Stomach (tissue), 19 donors: Measurements from ENCODE around the gene OR4N5. TPM values are rescaled to one million over a fixed set of nuclear protein-coding genes. Genes with fewer than 3 reads are reported as not detected.
"Not testable (repeated sequence)": the region's sequence is repeated elsewhere in the genome, so short reads cannot be mapped to it uniquely, and the experiment has no call there.

ENCODE experiments used
- DNase-seq, 2 donors: peaks; one replicate each; pipeline versions ENCODE4 v3.0.0 to v3.0.0-alpha.2; 2013 to 2019
- H3K27ac ChIP-seq, 5 donors: fragments of 200-600 bp in 4 of 5; sonication (generic) in 4 of 5; one replicate each; pipeline ENCODE4 v1.5.1; 2013 to 2019; ENCODE audit warnings: mild to moderate bottlenecking in 1 of 5, moderate library complexity in 1 of 5
- H3K27me3 ChIP-seq, 3 donors: fragments of 200-600 bp; sonication (generic); one replicate each; pipeline ENCODE4 v1.5.1; 2017 to 2019; ENCODE audit warnings: mixed run types in 1 of 3
- H3K36me3 ChIP-seq, 4 donors: fragments of 200-600 bp; sonication (generic); 1 replicate in 3 of 4; 2 replicates in 1 of 4; pipeline ENCODE4 v1.5.1; 2016 to 2019
- H3K4me1 ChIP-seq, 4 donors: fragments of 200-600 bp; sonication (generic); one replicate each; pipeline ENCODE4 v1.5.1; 2016 to 2019
- H3K4me3 ChIP-seq, 4 donors: fragments of 200-600 bp; sonication (generic) in 3 of 4; one replicate each; pipeline ENCODE4 v1.5.1; 2016 to 2019; ENCODE audit warnings: mild to moderate bottlenecking in 1 of 4
- H3K9me3 ChIP-seq, 4 donors: fragments of 200-600 bp; sonication (generic); one replicate each; pipeline ENCODE4 v1.5.1; 2016 to 2019
- CTCF ChIP-seq, 7 experiments: fragments of 450-650 bp in 4 of 7; fragments of 200-600 bp in 3 of 7; sonication (generic) in 3 of 7; IDR thresholded peaks; one replicate each; pipeline ENCODE4 v1.5.1; 2016 to 2019; ENCODE audit warnings: antibody characterized with exemption in 7 of 7, control low read depth in 2 of 7, mild to moderate bottlenecking in 1 of 7
- EP300 ChIP-seq: sonication (generic); formaldehyde crosslinking; IDR thresholded peaks from one replicate; pipeline ENCODE4 v1.6.1; 2017; ENCODE audit warnings: antibody characterized with exemption
- POLR2A ChIP-seq, 4 donors: fragments of 450-650 bp; IDR thresholded peaks; one replicate each; pipeline ENCODE4 v1.6.1; 2016; ENCODE audit warnings: antibody characterized with exemption in 4 of 4, control low read depth in 2 of 4, mild to moderate bottlenecking in 1 of 4, moderate library complexity in 1 of 4
- POLR2AphosphoS5 ChIP-seq, 3 donors: sonication (generic); formaldehyde crosslinking; IDR thresholded peaks; one replicate each; pipeline ENCODE4 v1.6.1; 2016; ENCODE audit warnings: antibody characterized with exemption in 3 of 3
- WGBS, 5 donors: extraction: QIAGEN DNeasy Blood & Tissue Kit in 3 of 5; methylation state at CpG; one replicate each; pipeline versions ENCODE4 v1.1.5 to v1.1.7; 2013 to 2018; 5-methylcytosine and 5-hydroxymethylcytosine counted together
- intact Hi-C: fragments of 100-400 bp; cut with DNase I; formaldehyde crosslinking; loops from one replicate; pipeline ENCODE4 v1.15.1; 2023; ENCODE audit warnings: low total_unique reads
- long read RNA-seq, 10 donors: transcript quantifications; one replicate each; lab custom pipeline, GENCODE V29; 2026
- polyA plus RNA-seq, 3 donors: library from polyadenylated mRNA; stranded (reverse); fragments of 200-250 nt; gene quantifications; one replicate each; pipeline ENCODE4 v1.2.3, GENCODE V29; 2013
- total RNA-seq, 5 donors: library from RNA; depleted of rRNA; stranded (reverse); fragments of >200 nt; gene quantifications; one replicate each; pipeline versions ENCODE4 v1.1.0 to v1.2.3, GENCODE V29; 2014 to 2016
- donor health status: healthy with polysubstance abuse.
- donor health status: Bipolar disorder and iron deficiency.
- donor health status: healthy.

Gene OR4N5
- not detected for total RNA-seq
- not detected for polyA plus RNA-seq
- long read RNA-seq, donor 1, result 0 reads
- long read RNA-seq, donor 2, result 0 reads
- long read RNA-seq, donor 3, result 0 reads
- long read RNA-seq, donor 4, result 0 reads
- long read RNA-seq, donor 5, result 0 reads
- long read RNA-seq, donor 6, result 0 reads
- long read RNA-seq, donor 7, result 0 reads
- long read RNA-seq, donor 8, result 0 reads
- long read RNA-seq, donor 9, result 0 reads
- long read RNA-seq, donor 10, result 0 reads

DNA sequence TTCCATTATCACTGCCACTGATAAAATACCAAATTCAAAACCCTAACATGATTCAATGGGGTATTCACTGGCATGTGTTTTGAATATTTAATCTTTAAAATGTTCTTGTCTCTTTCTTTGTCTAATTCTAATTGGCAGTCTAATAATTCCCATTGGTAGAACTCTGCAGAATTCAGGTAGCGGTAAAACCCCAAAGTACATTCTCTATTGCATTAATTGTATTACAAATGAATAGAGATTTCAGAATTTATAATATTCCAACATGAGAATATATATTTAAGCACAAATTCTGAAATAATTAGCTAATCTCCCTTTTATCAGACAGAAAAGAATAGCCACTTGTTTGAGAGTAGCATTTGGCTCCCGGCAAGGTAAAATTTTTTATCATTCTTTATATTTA lies at the start of gene OR4N5:
TSS of gene OR4N5 (plus strand) at position 301 of the 400 bp plus-strand sequence. CDS start 4,916 bp downstream, outside the sequence.
- H3K9me3 ChIP-seq, result no peaks in the 10 kb centered on the region
- 72 to 85% (median 78%) methylated on average over 2 of the region's 2 CpGs for WGBS, 5 donors
- H3K36me3 ChIP-seq, result no peaks in the 10 kb centered on the region
- DNase-seq, result no peak
- no peak within 1 kb of the TSS for H3K4me3 ChIP-seq
- no peaks in the 10 kb centered on the region for H3K4me1 ChIP-seq
- no peak for TF ChIP-seq EP300
- no peak for TF ChIP-seq CTCF (IDR thresholded peaks at IDR 0.05)
- no peak for TF ChIP-seq POLR2AphosphoS5 (IDR thresholded peaks at IDR 0.05)
- TF ChIP-seq POLR2A (IDR thresholded peaks at IDR 0.05), result no peak
- H3K27me3 ChIP-seq, result no peaks in the 10 kb centered on the region
- intact Hi-C loops, result no loop called here
- no peak within 1 kb of the TSS for H3K27ac ChIP-seq

- Histone ChIP-seq H3K4me3 (no peak overlapping the region), H3K4me1 (no peaks in the 10 kb centered on the region), H3K36me3 (no peaks in the 10 kb centered on the region), H3K27me3 (no peaks in the 10 kb centered on the region), H3K9me3 (no peaks in the 10 kb centered on the region), H3K27ac (no peak overlapping the region)
- 21 to 46% (median 39%) methylated on average over 4 of the region's 4 CpGs for WGBS, 5 donors
- no peak for TF ChIP-seq POLR2AphosphoS5 (IDR thresholded peaks at IDR 0.05)
- DNase-seq, result no peak
- intact Hi-C loops, result no loop called here
Measured at GRCh38 chr14:20092050-20092449, 46.6 kb upstream of the OR4N5 start.

GRCh38 chr14:20093442-20093841 lies 45.2 kb upstream of the OR4N5 start:
- Histone ChIP-seq H3K4me1 (no peaks in the 10 kb centered on the region), H3K4me3 (no peak overlapping the region), H3K36me3 (no peaks in the 10 kb centered on the region), H3K27me3 (no peaks in the 10 kb centered on the region), H3K9me3 (no peaks in the 10 kb centered on the region), H3K27ac (no peak overlapping the region)
- 24 to 35% (median 32%) methylated on average over 4 of the region's 4 CpGs for WGBS, 5 donors
- intact Hi-C loops, result no loop called here
- TF ChIP-seq POLR2AphosphoS5 (IDR thresholded peaks at IDR 0.05) (no peak), POLR2A (IDR thresholded peaks at IDR 0.05) (no peak), EP300 (no peak)
- no peak for DNase-seq

- H3K27me3 ChIP-seq, H3K36me3 ChIP-seq, DNase-seq, H3K27ac ChIP-seq, H3K4me3 ChIP-seq, H3K4me1 ChIP-seq, intact Hi-C loops: not testable (repeated sequence)
- peaks cover 0 to 17% (median 7%) of the 10 kb centered on the region in 4 donors for H3K9me3 ChIP-seq
- WGBS, 5 donors, result 85 to 96% (median 89%) methylated on average over 14 to 32 of the region's 32 CpGs
Measured at GRCh38 chr14:20098926-20099770, 39.5 kb upstream of the OR4N5 start.

- no peaks in the 10 kb centered on the region for H3K4me1 ChIP-seq
- no peaks in the 10 kb centered on the region for H3K36me3 ChIP-seq
- no peak within 1 kb of the TSS for H3K27ac ChIP-seq
- intact Hi-C loops, result no loop called here
- TF ChIP-seq POLR2A (IDR thresholded peaks at IDR 0.05) (no peak), CTCF (IDR thresholded peaks at IDR 0.05) (no peak), POLR2AphosphoS5 (IDR thresholded peaks at IDR 0.05) (no peak), EP300 (no peak)
- no peak within 1 kb of the TSS for H3K4me3 ChIP-seq
- H3K27me3 ChIP-seq, result no peaks in the 10 kb centered on the region
- no peaks in the 10 kb centered on the region for H3K9me3 ChIP-seq
- DNase-seq, result no peak
- WGBS, 5 donors, result 43 to 71% (median 53%) methylated on average over 3 of the region's 3 CpGs
Measured at GRCh38 chr14:20110438-20110837, 28.2 kb upstream of the OR4N5 start, which contains the start of gene OR4K17. OR4K17 (plus strand) TSS chr14:20110739; CDS start chr14:20117500, 6,761 bp downstream.
